Parathyroid adenoma (tissue), 2 donors: ENCODE results near the gene PHOX2A.
A peak's percentile ranks its signal among the peaks of the same experiment; 100 is the strongest.

Source experiments
- H2AFZ ChIP-seq: fragments of 300-600 bp; sonication (generic); one replicate; pipeline ENCODE4 v1.7.0; 2017; ENCODE audit warnings: antibody characterized with exemption, mild to moderate bottlenecking
- H3K27ac ChIP-seq: fragments of 300-600 bp; sonication (generic); one replicate; pipeline ENCODE4 v1.7.0; 2017
- H3K27me3 ChIP-seq: fragments of 300-600 bp; sonication (generic); one replicate; pipeline ENCODE4 v1.7.0; 2017; ENCODE audit warnings: low read length; ENCODE audit not compliant: control insufficient read depth, insufficient read depth
- H3K36me3 ChIP-seq: fragments of 300-600 bp; sonication (generic); one replicate; pipeline ENCODE4 v1.7.0; 2017; ENCODE audit warnings: low read length; ENCODE audit not compliant: control insufficient read depth, insufficient read depth
- H3K4me1 ChIP-seq: fragments of 300-600 bp; sonication (generic); one replicate; pipeline ENCODE4 v1.7.0; 2017; ENCODE audit warnings: control low read depth
- H3K4me2 ChIP-seq: fragments of 300-600 bp; sonication (generic); one replicate; pipeline ENCODE4 v1.7.0; 2017; ENCODE audit warnings: low read length
- H3K4me3 ChIP-seq: fragments of 300-600 bp; sonication (generic); one replicate; pipeline ENCODE4 v1.7.0; 2017; ENCODE audit warnings: low read depth, low read length
- H3K79me2 ChIP-seq: fragments of 300-600 bp; sonication (generic); one replicate; pipeline ENCODE4 v1.7.0; 2017; ENCODE audit warnings: control low read depth
- H3K9ac ChIP-seq: fragments of 300-600 bp; sonication (generic); one replicate; pipeline ENCODE4 v1.7.0; 2017; ENCODE audit warnings: mild to moderate bottlenecking
- H3K9me3 ChIP-seq: fragments of 300-600 bp; sonication (generic); one replicate; pipeline ENCODE4 v1.7.0; 2017; ENCODE audit warnings: low read length; ENCODE audit not compliant: control insufficient read depth
- TF ChIP-seq, protein P1 (sequence below): fragments of 300-600 bp; sonication (generic); IDR thresholded peaks from one replicate; pipeline ENCODE4 v1.7.0; 2017; ENCODE audit warnings: antibody characterized with exemption, mild to moderate bottlenecking
- donor health status: primary hyperparathyroidism.

The PHOX2A gene

DNA sequence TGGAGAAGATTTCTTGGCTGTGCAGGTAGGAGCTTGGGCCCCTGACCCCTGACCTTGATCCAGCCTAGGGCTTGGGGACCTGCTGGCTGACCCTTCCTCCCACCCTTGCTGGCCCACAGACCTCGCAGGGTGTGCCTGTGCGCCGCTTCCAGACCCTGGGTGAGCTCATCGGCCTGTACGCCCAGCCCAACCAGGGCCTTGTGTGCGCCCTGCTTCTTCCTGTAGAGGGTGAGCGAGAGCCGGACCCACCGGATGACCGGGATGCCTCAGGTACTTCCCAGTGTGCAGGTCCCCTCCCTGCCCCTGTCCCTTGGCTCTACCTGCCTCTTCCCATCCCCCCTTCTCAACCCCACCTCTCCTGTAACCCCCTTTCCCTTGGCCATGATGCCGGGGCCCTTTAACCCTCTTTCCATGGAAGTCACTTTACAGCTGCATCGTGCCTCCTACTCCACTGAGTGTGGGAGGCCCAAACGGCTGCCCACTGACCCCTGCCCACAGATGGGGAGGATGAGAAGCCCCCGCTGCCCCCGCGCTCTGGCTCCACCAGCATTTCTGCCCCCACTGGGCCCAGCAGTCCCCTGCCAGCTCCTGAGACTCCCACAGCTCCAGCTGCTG, 15.6 kb downstream of the PHOX2A start:
- Histone ChIP-seq H3K4me2 (no peak overlapping the region), H3K9ac (no peak overlapping the region), H3K4me1 (no peaks in the 10 kb centered on the region), H3K27me3 (no peaks in the 10 kb centered on the region), H3K27ac (no peak overlapping the region), H3K36me3 (no peaks in the 10 kb centered on the region), H3K9me3 (no peaks in the 10 kb centered on the region), H3K4me3 (no peak overlapping the region), H3K79me2 (no peaks in the 10 kb centered on the region), H2AFZ (no peak overlapping the region)
- TF ChIP-seq, protein P1, sequence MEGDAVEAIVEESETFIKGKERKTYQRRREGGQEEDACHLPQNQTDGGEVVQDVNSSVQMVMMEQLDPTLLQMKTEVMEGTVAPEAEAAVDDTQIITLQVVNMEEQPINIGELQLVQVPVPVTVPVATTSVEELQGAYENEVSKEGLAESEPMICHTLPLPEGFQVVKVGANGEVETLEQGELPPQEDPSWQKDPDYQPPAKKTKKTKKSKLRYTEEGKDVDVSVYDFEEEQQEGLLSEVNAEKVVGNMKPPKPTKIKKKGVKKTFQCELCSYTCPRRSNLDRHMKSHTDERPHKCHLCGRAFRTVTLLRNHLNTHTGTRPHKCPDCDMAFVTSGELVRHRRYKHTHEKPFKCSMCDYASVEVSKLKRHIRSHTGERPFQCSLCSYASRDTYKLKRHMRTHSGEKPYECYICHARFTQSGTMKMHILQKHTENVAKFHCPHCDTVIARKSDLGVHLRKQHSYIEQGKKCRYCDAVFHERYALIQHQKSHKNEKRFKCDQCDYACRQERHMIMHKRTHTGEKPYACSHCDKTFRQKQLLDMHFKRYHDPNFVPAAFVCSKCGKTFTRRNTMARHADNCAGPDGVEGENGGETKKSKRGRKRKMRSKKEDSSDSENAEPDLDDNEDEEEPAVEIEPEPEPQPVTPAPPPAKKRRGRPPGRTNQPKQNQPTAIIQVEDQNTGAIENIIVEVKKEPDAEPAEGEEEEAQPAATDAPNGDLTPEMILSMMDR, result no peak

DNA sequence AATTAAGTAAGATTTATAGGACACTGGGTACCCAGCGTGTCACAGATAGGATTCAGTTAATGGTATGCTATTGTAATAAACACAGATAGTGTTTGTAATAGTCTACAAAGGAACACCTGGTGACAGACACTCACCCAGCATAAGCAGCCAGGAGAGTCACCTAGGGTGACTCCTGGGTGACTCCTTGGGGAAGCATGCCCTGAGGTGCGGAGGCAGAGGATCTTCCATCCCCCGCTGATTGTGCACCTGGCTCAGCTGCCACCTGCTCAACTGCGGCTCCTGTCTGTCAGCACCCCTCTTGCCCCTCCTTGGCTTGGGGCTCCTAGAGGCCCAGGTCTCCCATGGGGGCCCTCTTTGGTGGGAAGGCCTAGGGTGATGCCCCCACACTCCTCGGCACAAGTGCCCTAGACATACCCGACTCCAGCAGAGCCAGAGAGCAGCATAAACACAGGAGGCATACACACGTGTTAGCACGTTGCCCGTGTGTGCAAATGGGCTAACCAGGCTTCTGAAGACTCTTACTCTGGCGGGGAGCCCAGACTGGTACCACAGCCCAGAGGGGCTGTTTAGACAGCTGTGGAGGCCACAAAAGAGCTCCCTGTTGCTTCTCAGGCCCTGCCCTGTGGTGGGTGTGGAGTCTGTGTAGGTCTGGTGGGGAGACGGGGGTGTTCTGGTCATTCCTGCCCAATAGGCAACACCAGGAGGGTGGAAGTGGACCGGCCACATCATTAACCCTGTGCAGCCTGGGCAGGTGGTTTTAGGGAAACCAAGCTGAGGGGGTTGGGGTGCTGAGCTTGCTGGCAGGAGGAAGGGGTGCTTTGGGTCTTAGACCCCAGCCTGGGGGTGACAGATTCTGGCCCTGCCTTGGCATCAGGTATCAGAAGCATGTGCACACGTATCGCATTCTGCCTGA, 16.4 kb downstream of the PHOX2A start:
- Histone ChIP-seq H3K4me1 (no peaks in the 10 kb centered on the region), H2AFZ (no peak overlapping the region), H3K9ac (no peak overlapping the region), H3K27me3 (no peaks in the 10 kb centered on the region), H3K79me2 (no peaks in the 10 kb centered on the region), H3K36me3 (no peaks in the 10 kb centered on the region), H3K4me2 (no peak overlapping the region), H3K4me3 (no peak overlapping the region), H3K27ac (no peak overlapping the region), H3K9me3 (no peaks in the 10 kb centered on the region)
- TF ChIP-seq, protein P1, result no peak

DNA sequence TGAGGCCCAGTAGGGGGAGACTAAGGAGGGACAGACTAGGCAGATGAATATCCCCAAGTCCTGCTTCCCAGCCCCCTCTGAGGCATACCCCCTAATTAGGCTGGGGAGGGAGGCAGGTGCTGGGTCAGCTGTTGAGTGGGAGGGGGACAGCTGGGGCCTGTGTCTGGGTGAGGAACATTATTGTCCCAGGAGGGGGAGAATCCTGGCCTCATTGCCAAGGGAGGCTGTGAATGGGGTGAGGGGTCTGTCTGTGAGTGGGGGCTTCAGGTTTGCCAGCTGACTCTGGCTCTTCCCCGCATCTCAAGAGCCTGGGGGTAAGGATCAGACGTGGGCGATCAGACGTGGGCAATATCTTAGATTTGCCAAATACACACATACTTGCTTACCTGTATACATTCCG, 17.3 kb downstream of the PHOX2A start:
- H3K36me3 ChIP-seq, result no peaks in the 10 kb centered on the region
- H3K4me3 ChIP-seq, result no peak overlapping the region
- H3K79me2 ChIP-seq, result no peaks in the 10 kb centered on the region
- H3K9me3 ChIP-seq, result no peaks in the 10 kb centered on the region
- no peak overlapping the region for H2AFZ ChIP-seq
- no peak overlapping the region for H3K4me2 ChIP-seq
- no peaks in the 10 kb centered on the region for H3K27me3 ChIP-seq
- no peak overlapping the region for H3K27ac ChIP-seq
- peaks cover 3% of the 10 kb centered on the region for H3K4me1 ChIP-seq
- TF ChIP-seq, protein P1, result no peak
- no peak overlapping the region for H3K9ac ChIP-seq

DNA sequence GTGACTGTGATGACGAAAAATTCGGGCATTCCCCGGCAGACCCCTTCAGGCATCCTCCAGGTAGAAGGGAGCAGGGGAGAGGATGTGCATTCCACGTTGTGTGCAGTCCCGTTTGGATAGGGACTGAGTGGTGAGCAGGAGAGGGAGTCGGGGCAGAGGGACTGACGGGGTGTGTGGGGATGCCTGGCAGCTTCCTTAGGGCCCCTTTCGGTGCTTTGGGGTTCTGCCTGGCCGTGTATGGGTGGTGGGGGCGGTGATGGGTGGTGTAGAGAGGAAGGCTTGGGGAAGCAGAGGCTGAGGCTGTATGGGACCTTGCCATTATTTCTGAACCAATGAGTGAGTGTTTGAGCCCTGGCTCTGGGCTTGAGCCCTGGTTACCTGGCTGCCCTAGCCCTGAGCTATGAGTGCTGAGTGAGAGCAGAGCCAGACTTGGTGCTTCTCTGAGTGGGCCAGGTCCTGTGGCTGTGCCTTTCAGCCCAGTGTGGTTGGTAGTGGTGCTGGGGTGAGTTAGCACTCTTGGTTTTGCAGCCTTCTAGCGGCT, 18.5 kb downstream of the PHOX2A start:
- H3K36me3 ChIP-seq, result no peaks in the 10 kb centered on the region

More for the DNA sequence above, 18.5 kb downstream of the PHOX2A start:
- Histone ChIP-seq H3K27ac (no peak overlapping the region), H3K27me3 (no peaks in the 10 kb centered on the region), H3K9me3 (no peaks in the 10 kb centered on the region), H3K4me3 (peak overlapping the region; percentile 80), H3K79me2 (no peaks in the 10 kb centered on the region), H3K9ac (no peak overlapping the region), H2AFZ (no peak overlapping the region), H3K4me1 (peaks cover 3% of the 10 kb centered on the region), H3K4me2 (peak overlapping the region; percentile 82)
- TF ChIP-seq, protein P1, result no peak
